GM18951 (cell line): ENCODE measurements around the gene PSKH1.
"Not testable (repeated sequence)": the region's sequence is repeated elsewhere in the genome, so short reads cannot be mapped to it uniquely, and the experiment has no call there.

Source experiments
- POLR2A ChIP-seq: IDR thresholded peaks from 4 replicates; pipeline ENCODE4 v1.6.1; 2011; ENCODE audit warnings: mild to moderate bottlenecking; ENCODE audit not compliant: insufficient read length, insufficient read depth; ENCODE audit errors: extremely low read depth
- in situ Hi-C: fragments of 300-500 bp; cut with MboI; formaldehyde crosslinking; loops from one replicate; pipeline ENCODE4 v1.12.0; 2022; ENCODE audit warnings: low sequenced_read_pairs, mixed read lengths, inconsistent platforms; ENCODE audit not compliant: unreplicated experiment

The PSKH1 gene

GRCh38 chr16:67966549-67967182 is 73.6 kb downstream of the PSKH1 start:
- TF ChIP-seq POLR2A: no peak
- in situ Hi-C loops: no loop called here

DNA sequence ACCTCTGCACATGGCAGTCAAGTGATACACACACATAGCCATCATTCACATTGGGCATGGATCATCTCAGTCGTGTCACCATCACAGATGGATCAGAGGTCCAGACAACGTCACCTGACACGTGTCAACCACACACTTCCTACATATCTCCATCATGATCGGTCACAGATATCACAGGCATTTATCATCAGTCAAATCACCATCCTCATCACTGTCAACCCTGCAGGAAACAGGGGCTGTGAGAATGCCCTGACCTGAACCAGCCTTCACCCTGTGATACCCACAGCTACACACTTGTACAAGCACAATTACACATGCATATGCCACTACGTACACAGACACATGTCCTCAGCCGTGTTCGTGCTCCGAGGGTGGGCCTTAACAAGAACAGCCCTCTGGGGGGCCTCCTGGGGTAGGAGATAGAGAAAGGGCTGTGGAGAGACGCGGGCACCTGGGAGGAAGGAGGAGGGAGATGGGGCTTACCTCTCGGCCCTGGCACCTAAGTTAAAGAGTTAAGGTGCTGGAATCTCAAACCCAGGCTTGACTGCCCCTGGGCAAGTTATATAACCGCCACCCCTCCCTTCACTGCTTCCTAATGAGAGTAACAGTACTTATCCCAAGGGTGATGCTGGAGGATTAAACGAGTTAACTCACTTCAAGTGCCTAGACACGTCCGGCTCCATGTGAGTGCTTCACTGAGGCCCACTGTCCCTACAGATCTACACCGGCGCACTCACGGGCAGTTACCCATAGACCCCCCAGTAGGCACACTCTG is 74.3 kb downstream of the PSKH1 start:
- no peak for TF ChIP-seq POLR2A
- in situ Hi-C loops: no loop called here

DNA sequence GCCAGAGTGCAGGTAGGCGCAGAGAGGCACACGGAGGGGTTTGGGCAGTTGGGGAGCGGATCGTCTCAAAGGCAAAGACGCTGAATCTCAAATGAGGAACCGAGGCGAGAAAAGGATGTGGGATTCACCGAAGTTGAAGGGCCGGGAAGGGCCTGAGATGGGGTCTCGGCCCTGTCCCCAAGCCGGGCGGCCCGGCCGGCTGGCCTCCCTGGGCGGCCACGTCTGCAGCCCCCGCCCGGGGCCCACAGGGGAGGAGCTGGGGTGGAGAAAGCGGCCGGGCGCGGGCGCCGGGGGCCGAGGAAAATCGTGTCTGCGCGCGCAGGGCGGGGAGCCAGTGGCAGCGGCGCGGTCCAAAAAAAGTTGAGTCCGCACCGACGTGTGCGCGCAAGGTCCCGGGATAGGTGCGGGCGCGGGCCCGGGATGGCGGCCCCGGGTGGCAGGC is 74.9 kb downstream of the PSKH1 start:
- in situ Hi-C loops: no loop called here
- no peak for TF ChIP-seq POLR2A

DNA sequence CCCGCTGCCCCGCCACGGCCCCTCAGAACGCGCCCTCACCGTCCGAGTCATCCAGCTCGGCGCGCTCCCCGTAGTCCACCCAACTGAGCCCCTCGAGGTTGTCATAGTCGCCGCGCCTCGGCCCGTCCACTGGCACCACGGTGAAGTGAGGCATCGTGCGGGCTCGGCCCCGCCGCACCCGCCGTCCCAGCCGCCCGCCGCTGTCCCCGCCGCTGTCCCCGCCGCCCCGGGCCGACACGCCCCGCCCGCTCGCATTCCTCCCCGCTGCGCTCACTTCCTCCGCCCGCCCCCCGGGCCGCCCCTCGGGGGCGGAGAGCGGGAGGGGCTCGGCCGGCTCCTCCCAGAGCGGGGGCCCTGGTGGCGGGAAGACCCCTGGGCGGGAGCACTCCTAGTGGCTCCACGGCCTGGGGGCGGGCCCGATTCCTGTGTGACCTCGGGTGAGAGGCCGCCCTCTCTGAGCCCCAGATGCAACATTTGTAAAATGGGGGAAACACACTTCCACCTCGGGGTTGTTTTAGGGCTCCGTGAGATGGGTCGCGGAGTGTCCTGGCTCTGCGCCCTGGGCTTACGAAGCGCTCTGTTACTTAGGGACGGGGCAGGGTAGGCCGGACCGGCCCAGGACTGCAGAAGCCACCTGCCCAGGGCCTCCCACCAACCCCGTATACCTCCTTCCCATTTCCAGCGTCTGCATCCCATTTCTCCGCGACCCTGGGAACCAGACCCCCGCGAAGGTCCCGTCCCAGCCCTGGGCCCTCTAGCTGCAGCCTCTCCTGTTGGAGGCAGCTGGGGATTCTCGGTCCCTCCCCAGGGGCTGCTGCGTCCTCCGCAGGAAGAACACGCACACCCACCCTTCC is 75.6 kb downstream of the PSKH1 start, which contains the start of gene SLC12A4:
Gene SLC12A4 (minus strand): TSS at position 238 of the 854 bp plus-strand sequence. CDS start 84 bp downstream, at position 154.
- in situ Hi-C loops: no loop called here
- TF ChIP-seq POLR2A: peak; percentile 74

- in situ Hi-C loops: no loop called here
- TF ChIP-seq POLR2A: no peak
Measured at GRCh38 chr16:67969254-67970039, 76.4 kb downstream of the PSKH1 start.

GRCh38 chr16:67971111-67971510 is 78.1 kb downstream of the PSKH1 start:
- no peak for TF ChIP-seq POLR2A
- in situ Hi-C loops: no loop called here

DNA sequence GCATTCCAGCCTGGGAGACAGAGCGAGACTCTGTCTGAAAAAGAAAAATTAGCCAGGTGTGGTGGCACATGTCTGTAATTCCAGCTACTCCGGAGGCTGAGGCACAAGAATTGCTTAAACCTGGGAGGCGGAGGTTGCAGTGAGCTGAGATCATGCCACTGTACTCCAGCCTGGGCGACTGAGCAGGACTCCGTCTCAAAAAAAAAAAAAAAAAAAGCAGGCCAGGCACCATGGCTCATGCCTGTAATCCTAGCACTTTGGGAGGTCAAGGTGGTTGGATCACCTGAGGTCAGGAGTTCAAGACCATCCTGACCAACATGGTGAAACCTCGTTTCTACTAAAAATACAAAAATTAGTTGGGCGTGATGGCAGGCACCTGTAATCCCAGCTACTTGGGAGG is 79.2 kb downstream of the PSKH1 start:
- in situ Hi-C loops: not testable (repeated sequence)

GRCh38 chr16:67975321-67976105 is 82.5 kb downstream of the PSKH1 start:
- in situ Hi-C loops: no loop called here

DNA sequence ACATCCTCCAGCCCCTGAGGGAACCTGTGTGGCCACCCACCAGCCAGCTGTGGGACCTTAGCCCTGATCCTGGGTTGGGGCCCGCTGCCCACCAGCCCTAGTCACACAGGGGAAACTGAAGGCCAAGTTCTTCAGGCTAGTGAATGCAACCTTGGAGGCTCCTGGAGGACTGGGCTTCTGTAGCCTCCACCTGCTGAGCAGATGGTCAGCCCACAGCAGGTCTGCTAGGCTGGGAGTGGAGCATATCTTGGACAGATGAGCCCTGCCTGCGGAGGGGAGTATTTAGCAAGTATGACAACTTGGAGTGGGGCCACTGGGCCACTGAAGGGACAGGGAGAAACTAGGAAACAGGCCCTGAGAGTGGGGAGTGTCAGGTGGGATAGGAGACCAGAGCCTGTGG is 83.2 kb downstream of the PSKH1 start:
- in situ Hi-C loops: no loop called here
- no peak for TF ChIP-seq POLR2A

More at GRCh38 chr16:67975321-67976105, 82.5 kb downstream of the PSKH1 start:
- TF ChIP-seq POLR2A: no peak

DNA sequence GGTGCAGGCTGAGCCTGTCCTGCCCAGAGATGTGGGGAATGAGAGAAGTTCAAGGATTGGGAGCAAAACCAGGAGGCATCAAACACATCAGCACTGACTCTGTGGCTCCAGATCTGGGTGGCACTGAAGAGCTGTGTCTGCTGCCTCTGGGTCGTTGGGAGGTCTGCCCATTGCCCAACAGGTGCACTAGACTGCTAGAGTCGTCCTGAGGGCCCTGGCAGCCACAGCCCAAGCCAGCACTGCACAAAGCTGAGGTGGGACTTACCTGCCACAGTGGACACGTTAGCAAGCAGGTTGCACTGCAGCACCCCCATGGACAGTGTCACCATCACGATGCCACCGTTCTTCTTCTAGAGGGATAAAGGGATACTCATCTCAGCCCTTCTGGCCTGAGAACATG is 84.0 kb downstream of the PSKH1 start:
- TF ChIP-seq POLR2A: no peak
- in situ Hi-C loops: no loop called here

DNA sequence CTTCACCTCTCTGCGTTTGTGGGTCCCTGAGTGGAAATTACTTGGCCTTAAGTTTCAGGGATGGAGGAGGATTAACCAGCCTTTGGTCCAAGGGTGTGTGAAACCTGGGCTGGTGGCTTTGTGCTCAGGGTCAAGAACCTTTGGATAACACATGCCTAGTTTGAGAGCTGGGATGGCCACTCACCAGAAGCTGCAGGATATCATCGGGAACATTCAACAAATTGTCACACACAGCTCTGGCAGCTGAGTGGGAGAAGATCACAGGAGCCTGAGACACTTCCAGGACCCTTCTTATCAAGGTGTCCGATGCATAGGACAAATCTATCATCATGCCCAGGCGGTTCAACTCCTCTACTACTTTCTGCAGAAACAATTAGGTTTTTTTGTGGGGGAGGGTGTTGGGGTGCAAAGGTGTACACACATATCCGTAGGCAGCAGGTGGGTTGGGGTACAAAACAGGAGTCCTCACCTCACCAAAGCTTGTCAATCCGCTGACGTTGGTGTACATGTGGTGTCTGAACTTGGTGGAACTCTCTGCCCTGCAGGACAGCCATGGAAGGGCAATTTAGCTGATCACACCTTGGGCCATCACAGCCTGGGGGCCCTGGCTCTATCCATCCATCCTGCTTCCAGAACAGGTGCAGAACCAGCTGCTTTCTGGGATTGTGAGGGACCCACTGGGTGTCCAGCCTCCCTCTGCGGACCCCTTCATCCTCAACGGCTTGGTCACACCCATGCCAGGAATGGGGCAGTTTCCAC is 84.6 kb downstream of the PSKH1 start:
- in situ Hi-C loops: no loop called here
- no peak for TF ChIP-seq POLR2A
